OCI-LY3 (cell line): Measurements from ENCODE around the gene VMA21.

Experiments
- CTCF ChIP-seq: fragments of 200-600, 300-600 bp; sonication (generic); IDR thresholded peaks from 2 replicates; pipeline ENCODE4 v1.5.1; 2014; ENCODE audit warnings: antibody characterized with exemption, low read length, low read depth
- EZH2phosphoT487 ChIP-seq: fragments of 200-600 bp; shearing (Covaris generic); IDR thresholded peaks from 2 replicates; pipeline ENCODE4 v1.6.1; 2018; ENCODE audit warnings: antibody characterized with exemption, mixed run types, low read depth

- TF ChIP-seq CTCF, result no peak
- TF ChIP-seq EZH2phosphoT487, result no peak
Measured at GRCh38 chrX:151391722-151392121, 5.3 kb upstream of the VMA21 start.
